GM19452 (cell line): ENCODE measurements around the gene SNAPC5.
"Not testable (repeated sequence)": the region's sequence is repeated elsewhere in the genome, so short reads cannot be mapped to it uniquely, and the experiment has no call there.

Source experiments
- ATAC-seq: cut with Tn5 transposase; IDR thresholded peaks from one replicate; pipeline ENCODE4 v1.9.1; 2021; ENCODE audit not compliant: unreplicated experiment

SNAPC5 gene, protein sequence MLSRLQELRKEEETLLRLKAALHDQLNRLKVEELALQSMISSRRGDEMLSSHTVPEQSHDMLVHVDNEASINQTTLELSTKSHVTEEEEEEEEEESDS

GRCh38 chr15:66497502-66498455 is at the start of gene SNAPC5:
Gene SNAPC5 (minus strand): TSS chr15:66497762. CDS start chr15:66497731, 31 bp downstream.
- ATAC-seq = peak; percentile 76

- ATAC-seq = no peak
Observed at GRCh38 chr15:66545255-66545654, 47.7 kb upstream of the SNAPC5 start.

GRCh38 chr15:66542896-66543295 is 45.3 kb upstream of the SNAPC5 start:
- ATAC-seq = no peak

DNA sequence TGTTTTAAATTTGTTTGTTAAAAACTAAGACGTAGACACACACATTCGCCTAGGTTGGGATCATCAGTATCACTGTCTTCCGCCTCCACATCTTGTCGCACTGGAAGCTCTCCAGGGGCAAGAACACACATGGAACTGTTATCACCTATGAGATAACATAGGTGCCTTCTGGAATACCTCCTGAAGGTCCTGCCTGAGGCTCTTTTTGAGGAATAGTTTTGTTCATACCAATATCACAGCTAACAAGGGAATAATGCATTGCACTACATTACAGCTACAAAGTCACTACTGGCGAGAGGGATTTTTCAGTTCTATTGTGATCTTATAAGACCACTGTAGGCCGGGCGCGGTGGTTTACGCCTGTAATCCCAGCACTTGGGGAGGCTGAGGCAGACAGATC is 37.5 kb upstream of the SNAPC5 start:
- ATAC-seq = no peak

DNA sequence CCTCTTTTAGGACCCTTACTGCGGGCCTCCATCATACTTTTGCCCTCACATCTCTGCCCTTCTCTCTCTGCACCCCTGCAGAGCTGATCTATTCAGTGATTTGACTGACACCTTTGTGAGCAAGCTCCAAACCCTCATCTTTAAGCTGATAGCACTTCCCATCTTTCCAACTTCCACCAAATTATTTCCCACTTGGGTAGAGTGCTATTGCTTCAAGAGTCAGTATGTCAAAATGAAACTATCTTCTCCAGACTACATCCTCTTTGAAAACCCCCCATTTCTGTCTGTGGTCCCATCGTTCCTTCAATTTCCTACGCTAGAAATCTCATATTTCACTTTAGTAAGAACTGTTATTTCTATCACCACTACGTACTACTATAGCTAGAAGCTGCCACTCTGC is 27.3 kb upstream of the SNAPC5 start:
- ATAC-seq = no peak

GRCh38 chr15:66523926-66524325 is 26.4 kb upstream of the SNAPC5 start:
- ATAC-seq = no peak

DNA sequence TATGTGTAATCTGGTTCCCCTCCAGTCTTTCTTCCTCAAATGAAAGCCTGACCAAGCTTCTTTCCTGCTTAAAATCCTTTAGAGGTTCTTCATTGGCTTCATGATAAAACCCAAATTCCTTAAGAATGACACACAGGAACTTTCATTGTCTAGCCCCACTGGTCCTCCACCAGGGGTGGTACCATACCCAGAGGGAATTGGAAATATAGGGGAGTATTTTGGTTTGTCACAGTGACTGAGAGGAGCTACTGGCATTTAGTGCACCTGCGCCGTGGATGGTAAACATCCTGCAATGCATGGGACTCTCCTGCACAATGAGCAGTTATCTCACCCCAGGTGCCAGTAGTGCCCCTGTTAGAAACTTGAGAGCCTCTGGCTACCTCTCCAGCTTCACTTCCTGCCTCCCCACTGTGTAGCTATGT is 18.4 kb upstream of the SNAPC5 start:
- no peak for ATAC-seq

DNA sequence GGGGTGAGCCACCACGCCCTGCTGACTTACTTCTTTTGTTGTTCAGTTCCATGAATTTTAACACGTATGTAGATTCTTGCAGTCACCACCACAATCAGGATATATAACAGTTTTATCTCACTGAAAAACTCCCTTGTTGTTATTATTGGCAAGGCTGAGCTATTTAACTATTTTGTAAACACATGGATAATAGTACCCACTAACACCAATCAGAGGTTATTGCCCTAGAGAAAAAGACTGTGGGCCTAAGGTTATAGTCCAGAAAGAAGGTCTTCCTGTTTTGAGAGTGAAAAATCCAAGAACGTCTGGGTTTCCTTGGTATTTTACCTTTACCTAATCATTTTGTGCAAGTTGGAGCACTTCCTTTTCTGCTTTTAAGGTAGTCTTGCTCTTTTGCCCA is 17.0 kb upstream of the SNAPC5 start:
- no peak for ATAC-seq

GRCh38 chr15:66508293-66508883 is 10.8 kb upstream of the SNAPC5 start:
- no peak for ATAC-seq

- ATAC-seq = no peak
Observed at GRCh38 chr15:66505818-66506217, 8.3 kb upstream of the SNAPC5 start.

GRCh38 chr15:66505430-66505811 is 7.9 kb upstream of the SNAPC5 start:
- peak; percentile 23 for ATAC-seq

DNA sequence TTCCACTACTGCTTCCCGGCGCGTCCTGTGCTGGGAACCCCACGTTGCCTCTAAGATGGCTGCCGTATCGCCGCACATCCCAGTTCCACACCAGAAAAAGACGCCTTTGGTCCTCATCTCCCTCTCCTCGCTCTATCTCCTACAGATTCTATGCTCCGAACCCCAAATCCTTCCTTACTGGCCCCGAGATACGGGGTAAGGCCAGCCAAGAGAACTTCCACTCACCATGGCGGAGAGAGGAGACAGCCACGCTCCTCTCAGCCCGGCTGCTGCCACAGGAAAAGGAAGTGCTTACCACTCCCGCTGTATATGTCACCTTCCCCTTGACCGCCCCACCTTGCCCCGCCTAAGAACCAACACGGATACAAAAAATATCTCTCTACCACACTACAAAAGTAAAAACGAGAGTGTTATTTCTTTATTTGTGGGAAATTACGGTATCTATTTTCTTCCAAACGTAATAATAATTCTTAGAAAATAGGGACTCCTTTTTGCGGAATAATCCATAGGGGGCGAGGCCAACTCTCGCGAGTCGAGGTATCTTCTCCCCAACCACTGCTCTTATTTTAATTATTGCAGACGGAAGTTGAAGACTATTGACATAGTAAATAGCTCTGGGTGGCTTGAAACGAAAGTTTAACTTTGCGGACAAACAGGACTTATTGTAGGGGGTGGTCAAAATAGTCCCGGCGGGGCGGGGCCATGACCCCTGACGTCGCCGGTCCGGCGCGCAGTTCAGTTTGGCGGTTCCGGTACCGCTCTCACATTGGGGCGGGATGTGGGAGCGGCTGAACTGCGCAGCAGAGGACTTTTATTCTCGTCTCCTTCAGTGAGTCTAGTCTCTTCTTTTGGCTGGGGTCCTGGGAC is 7.2 kb upstream of the SNAPC5 start, which contains the start of the genes RPL4 and ZWILCH:
Gene RPL4 (minus strand): TSS at position 293 of the 867 bp plus-strand sequence. CDS start 65 bp downstream, at position 228.
Gene ZWILCH (plus strand): TSS at position 764 of the 867 bp plus-strand sequence. CDS start 13 bp downstream, at position 777.
- ATAC-seq = peak; percentile 69

GRCh38 chr15:66503780-66504562 is 6.4 kb upstream of the SNAPC5 start:
- no peak for ATAC-seq

DNA sequence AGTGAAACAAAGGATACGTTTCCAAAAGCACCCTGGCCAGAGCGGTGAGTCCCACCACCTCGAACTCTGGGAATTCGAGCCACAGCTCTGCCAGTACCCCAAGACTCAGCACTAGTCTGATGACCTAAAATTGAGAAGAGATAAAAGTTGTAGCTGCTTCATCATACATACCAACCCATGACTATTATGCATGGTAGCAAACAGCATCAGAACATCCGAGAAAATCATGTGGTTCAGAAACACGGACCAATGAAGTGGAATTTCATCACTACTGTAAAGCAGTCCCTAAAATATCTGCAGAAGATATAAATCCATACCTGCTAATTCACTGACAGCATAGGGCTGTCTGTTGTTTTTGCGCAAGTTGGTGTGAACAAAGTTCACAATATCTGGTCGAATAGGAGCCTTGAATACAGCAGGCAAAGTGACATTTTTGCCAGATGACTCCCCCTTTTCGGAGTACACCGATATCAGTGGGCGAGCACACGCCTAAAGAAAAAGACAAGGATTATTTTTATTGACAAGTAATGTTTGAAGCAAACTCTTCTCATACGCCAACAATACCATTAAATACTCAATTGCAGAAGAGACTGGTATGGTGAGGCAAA is 5.6 kb upstream of the SNAPC5 start:
- not testable (repeated sequence) for ATAC-seq

- no peak for ATAC-seq
Observed at GRCh38 chr15:66502491-66502890, 4.9 kb upstream of the SNAPC5 start.

- not testable (repeated sequence) for ATAC-seq
Observed at GRCh38 chr15:66500346-66500745, 2.8 kb upstream of the SNAPC5 start.

DNA sequence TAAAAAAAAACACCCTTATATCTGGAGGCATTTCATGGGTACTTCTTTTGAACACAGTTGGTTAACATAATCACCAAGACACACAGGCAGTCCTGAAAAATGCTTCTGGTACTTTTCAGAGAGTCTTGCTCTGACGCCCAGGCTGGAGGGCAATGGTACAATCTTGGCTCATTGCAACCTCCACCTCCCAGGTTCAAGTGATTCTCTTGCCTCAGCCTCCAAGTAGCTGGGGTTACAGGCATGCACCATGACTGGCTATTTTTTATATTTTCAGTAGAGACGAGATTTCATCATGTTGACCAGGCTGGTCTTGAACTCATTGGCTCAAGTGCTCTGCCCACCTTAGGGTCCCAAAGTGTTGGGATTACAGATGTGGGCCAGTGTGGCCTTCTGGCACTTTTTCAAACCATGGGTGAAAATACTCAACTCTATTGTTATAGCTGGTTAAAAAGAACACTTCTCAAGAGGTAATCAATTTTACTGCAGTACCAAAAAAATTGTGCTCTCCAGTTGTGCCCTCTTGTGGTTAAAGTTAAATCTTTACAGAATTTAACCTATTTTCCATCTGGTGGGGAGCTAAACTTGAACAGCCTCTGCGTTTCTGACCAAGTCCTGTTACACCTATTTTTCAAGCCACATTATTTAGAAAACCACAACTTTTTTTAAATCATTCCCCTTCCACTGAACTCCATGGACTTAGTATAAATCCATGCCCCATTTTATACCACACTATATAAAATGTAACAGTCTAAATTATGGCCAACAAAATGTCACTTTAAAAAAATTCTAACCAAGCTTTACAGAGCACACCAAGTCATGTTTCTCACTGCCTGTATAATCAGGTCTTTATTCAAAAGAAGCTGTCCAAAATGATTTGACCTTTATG is 1.2 kb upstream of the SNAPC5 start:
- ATAC-seq = no peak

DNA sequence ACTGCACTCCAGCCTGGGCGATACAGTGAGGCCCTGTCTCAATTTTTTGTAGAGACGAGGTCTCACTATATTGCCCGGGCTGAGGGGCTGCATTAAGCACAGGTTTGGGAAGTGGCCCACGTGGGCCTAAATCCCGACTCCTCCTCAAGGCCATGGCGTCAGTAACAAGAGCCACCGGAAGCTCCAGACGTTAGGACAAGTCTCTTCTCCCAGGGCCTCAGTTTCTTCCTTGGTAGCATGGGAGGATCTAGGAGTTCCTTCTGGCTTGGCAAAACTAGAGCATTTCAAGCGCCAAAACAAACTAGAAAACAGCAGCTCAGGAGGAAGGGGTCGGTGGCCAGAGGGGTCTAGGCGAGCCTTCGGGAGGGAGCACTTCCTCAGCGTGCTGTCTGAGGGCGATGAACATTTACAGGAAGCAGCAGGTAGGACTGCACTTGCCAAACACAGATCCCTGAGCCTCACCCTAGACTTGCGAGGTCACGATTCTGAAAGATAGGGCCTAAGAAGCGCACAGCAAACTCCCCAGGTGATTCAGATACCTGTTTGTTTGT is 536 bp downstream of the SNAPC5 start:
- peak; percentile 4 for ATAC-seq
